Measurements from ENCODE around the gene ZNF804B.

GRCh38 chr7:89160107-89160506, 400.6 kb downstream of the ZNF804B start:
- TF ChIP-seq POLR2A (IDR thresholded peaks at IDR 0.05) (no peak), POLR2AphosphoS5 (IDR thresholded peaks at IDR 0.05) (no peak)
